ENCODE data around the gene EFCAB10. TPM values are rescaled to one million over a fixed set of nuclear protein-coding genes. Genes with fewer than 3 reads are reported as not detected.

The EFCAB10 gene
- total RNA-seq, 1 donor from 2014 or later = 0.28 TPM

DNA sequence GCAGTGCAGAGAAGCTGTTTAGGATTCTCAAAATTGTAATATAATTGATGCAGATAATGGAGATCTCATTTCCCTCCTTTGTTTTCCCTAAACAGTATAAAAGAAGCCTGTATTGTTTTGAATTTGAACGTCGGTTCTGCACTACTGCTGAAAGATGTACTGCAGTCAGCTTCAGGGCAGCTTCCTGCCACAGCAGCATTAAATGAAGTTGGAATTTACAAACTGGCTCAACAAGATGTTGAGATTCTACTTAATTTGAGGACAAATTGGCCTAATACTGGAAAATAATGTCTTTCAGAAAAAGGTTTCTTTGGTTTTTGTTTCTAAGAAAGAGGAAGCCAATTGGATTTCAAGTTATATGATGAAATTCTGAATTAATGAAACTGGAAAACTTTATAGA, 14.3 kb downstream of the EFCAB10 start:
- Mint-ChIP-seq H3K27ac (ENCODE audit: unreplicated experiment) (no peak overlapping the region), H3K4me1 (ENCODE audit: unreplicated experiment) (no peaks in the 10 kb centered on the region), H3K9me3 (ENCODE audit: unreplicated experiment) (no peaks in the 10 kb centered on the region), H3K36me3 (ENCODE audit: low read depth, unreplicated experiment) (peaks cover 9% of the 10 kb centered on the region), H3K27me3 (ENCODE audit: unreplicated experiment) (no peaks in the 10 kb centered on the region), H3K4me3 (ENCODE audit: unreplicated experiment) (no peak overlapping the region)
- TF ChIP-seq CTCF (IDR thresholded peaks at IDR 0.05; ENCODE audit: unreplicated experiment) = no peak
- DNase-seq (ENCODE audit: low spot score) = no peak

DNA sequence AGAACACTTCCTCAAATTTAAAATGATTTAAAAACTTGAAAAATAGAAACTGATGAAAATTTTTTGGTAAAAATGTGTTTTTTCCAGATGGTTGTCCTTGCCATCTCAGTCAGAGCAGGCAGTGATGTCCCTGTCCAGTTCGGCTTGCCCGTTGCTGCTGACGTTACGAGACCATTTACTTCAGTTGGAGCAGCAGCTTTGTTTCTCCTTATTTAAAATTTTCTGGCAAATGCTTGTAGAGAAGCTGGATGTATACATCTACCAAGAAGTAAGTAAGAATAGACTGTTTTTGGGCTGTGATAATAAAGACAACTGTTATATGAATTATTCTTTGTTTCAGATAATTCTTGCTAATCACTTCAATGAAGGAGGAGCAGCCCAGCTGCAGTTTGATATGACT, 16.1 kb downstream of the EFCAB10 start:
- Mint-ChIP-seq H3K27me3 (ENCODE audit: unreplicated experiment) (no peaks in the 10 kb centered on the region), H3K36me3 (ENCODE audit: low read depth, unreplicated experiment) (peaks cover 9% of the 10 kb centered on the region), H3K4me1 (ENCODE audit: unreplicated experiment) (no peaks in the 10 kb centered on the region), H3K27ac (ENCODE audit: unreplicated experiment) (no peak overlapping the region), H3K9me3 (ENCODE audit: unreplicated experiment) (no peaks in the 10 kb centered on the region), H3K4me3 (ENCODE audit: unreplicated experiment) (no peak overlapping the region)
- no peak for DNase-seq (ENCODE audit: low spot score)
- TF ChIP-seq CTCF (IDR thresholded peaks at IDR 0.05; ENCODE audit: unreplicated experiment) = no peak

DNA sequence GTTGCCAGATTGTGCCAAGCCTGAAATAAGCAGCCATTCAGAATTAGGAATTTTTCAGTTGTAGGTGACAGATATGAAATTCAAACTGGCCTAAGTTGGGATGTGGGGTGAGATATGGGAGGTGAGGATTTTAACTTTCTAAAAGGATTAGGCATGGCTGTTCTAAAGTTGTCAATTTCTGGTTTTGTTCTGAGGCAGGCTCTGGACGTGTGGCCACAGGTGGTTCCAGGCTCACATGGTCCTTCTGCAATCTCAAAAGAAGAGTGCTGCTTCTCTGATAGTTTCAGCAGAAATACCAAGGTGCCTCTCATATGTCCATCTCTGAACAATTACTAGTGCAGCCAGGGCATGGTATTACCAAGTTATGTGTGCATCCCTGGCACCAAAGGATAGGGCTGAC, 21.4 kb downstream of the EFCAB10 start:
- no peak for TF ChIP-seq CTCF (IDR thresholded peaks at IDR 0.05; ENCODE audit: unreplicated experiment)
- H3K27me3 Mint-ChIP-seq (ENCODE audit: unreplicated experiment) = no peaks in the 10 kb centered on the region
- no peak overlapping the region for H3K4me3 Mint-ChIP-seq (ENCODE audit: unreplicated experiment)
- H3K36me3 Mint-ChIP-seq (ENCODE audit: low read depth, unreplicated experiment) = peaks cover 4% of the 10 kb centered on the region
- H3K27ac Mint-ChIP-seq (ENCODE audit: unreplicated experiment) = peak overlapping the region; percentile 59
- DNase-seq (ENCODE audit: low spot score) = no peak
- H3K9me3 Mint-ChIP-seq (ENCODE audit: unreplicated experiment) = no peaks in the 10 kb centered on the region
- no peaks in the 10 kb centered on the region for H3K4me1 Mint-ChIP-seq (ENCODE audit: unreplicated experiment)

- no peak overlapping the region for H3K4me3 Mint-ChIP-seq (ENCODE audit: unreplicated experiment)
- H3K27me3 Mint-ChIP-seq (ENCODE audit: unreplicated experiment) = no peaks in the 10 kb centered on the region
- H3K36me3 Mint-ChIP-seq (ENCODE audit: low read depth, unreplicated experiment) = peaks cover 22% of the 10 kb centered on the region
- H3K9me3 Mint-ChIP-seq (ENCODE audit: unreplicated experiment) = no peaks in the 10 kb centered on the region
- H3K27ac Mint-ChIP-seq (ENCODE audit: unreplicated experiment) = no peak overlapping the region
- H3K4me1 Mint-ChIP-seq (ENCODE audit: unreplicated experiment) = peaks cover 2% of the 10 kb centered on the region
- no peak for TF ChIP-seq CTCF (IDR thresholded peaks at IDR 0.05; ENCODE audit: unreplicated experiment)
- DNase-seq (ENCODE audit: low spot score) = no peak
Observed at GRCh38 chr7:105538339-105538738, 43.0 kb downstream of the EFCAB10 start.

DNA sequence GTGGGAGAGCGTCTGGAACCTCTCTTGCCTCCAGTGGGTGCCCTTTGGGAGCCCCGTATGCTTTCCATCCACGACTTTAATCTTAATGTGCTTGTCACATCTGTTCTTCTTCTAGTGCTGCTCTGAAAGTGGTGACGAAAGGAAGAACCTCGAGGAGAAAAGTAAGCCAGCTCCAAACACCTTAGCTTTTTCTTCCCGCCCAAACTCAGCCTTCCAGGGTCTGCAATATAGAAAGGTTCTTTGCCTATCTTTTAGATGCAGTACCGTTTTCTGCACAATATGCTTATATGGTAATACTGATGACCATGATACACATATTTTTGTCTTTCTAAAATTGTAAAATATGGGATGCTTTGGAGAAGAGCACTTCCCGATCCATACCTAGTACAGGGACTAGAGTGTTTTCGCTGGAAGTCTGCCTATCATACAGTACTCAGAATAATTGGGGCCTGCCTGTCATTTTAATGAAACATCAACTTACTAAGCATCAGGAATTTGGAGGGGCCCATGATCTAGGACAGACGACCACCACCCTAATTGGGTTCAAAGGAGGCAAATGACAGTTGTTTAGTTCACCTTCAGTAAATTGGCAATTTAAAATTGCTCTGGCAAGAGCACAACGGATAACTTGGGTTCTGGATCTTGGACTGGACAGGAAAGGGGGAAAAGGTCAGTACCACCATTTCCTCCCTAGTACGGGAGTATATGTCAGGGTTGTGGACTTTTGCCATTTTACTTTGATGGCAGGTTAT, 48.4 kb downstream of the EFCAB10 start:
- peaks cover 8% of the 10 kb centered on the region for H3K27me3 Mint-ChIP-seq (ENCODE audit: unreplicated experiment)
- peak overlapping the region; percentile 96 for H3K4me3 Mint-ChIP-seq (ENCODE audit: unreplicated experiment)
- no peaks in the 10 kb centered on the region for H3K9me3 Mint-ChIP-seq (ENCODE audit: unreplicated experiment)
- H3K36me3 Mint-ChIP-seq (ENCODE audit: low read depth, unreplicated experiment) = peaks cover 4% of the 10 kb centered on the region
- no peak for DNase-seq (ENCODE audit: low spot score)
- peak overlapping the region; percentile 80 for H3K27ac Mint-ChIP-seq (ENCODE audit: unreplicated experiment)
- peaks cover 13% of the 10 kb centered on the region for H3K4me1 Mint-ChIP-seq (ENCODE audit: unreplicated experiment)
- no peak for TF ChIP-seq CTCF (IDR thresholded peaks at IDR 0.05; ENCODE audit: unreplicated experiment)
